ENCODE measurements around the gene B9D2.
"Not testable (repeated sequence)": the region's sequence is repeated elsewhere in the genome, so short reads cannot be mapped to it uniquely, and the experiment has no call there.

B9D2 gene

GRCh38 chr19:41363753-41364523 lies at the start of gene B9D2:
TSS of gene B9D2 (minus strand) at chr19:41364149. CDS start at chr19:41363519, 630 bp downstream.
- DNase-seq (ENCODE audit: low spot score) = peak; percentile 99

DNA sequence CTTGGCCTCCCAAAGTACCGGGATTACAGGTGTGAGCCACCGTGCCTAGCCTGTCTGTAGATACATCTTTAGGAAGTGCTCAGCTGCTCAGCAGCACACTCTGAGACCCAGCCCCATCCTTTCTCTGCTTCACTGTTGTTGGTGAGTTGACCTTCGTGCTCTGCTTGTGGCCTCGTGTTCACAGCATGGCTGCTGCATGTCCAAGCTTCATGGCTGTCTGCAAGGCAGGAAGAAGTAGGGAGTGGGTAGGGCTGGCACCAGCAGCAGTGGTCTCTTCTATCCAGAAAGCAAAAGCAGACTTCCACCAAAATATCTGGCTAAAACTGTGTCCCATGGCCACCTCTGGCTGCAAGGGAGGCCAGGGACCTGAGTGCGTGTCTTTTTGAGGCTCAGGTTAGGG lies 49.0 kb upstream of the B9D2 start:
- no peak for DNase-seq (ENCODE audit: low spot score)

DNA sequence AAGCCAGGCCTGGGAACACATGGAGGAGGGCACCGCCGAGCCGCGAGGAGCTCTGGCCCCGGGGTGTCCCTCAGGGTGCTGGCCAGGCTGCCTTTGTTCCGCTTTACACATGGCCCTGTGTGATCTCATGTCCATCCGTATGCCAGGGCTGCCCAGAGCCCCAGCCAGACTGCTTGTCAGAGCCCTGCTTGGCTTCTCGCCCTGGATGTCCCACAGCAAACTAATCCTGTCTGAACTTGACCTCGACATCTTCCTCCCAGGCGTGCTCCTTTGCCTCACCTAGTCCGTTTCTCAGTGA lies 48.0 kb upstream of the B9D2 start:
- DNase-seq (ENCODE audit: low spot score) = no peak

- DNase-seq (ENCODE audit: low spot score) = no peak
Measured at GRCh38 chr19:41411100-41411967, 47.4 kb upstream of the B9D2 start.

DNA sequence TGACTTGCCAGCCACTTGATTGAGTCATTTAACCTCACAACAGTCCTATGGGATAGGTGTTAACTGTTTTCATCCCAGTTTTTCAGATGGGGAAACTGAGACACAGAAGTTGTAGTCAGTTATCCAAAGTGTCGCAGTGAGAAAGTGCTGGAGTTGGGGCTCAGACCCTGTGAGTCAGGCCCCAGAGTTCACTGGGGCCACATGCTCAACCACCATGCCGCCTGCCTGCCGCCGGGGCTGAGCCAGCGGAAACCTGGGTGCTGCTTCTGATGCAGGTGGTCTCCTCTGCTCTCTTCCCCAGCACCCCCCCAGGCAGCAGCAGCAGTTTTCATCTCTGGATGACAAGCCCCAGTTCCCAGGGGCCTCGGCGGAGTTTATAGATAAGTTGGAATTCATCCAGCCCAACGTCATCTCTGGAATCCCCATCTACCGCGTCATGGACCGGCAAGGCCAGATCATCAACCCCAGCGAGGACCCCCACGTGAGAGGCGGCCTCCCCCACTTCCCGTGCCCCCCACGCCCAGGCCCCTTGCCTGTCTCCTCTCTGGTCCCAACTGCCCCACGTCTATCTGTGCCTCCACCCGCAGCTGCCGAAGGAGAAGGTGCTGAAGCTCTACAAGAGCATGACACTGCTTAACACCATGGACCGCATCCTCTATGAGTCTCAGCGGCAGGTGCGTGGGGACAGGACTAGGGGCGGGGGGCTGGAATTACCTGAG lies 46.5 kb upstream of the B9D2 start:
- DNase-seq (ENCODE audit: low spot score) = no peak

DNA sequence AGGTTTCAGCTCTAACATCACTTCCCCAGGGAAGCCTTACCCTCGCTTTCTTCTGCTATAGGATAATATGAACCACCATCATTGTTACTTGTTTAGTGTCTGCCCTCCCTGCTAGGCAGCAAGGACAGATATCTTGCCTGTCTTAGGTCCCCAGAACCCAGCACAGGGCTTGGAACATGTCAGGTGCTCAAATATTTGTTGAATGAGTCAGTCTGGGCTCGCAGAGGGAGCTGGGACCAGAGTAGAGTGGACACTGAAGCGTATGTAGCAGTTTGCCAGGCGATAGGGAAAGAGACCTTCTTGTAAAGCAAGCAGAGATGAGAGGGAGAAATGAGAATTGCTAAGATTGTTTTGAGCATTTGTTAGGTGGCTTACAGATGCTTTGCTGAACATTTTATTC lies 45.3 kb upstream of the B9D2 start:
- peak; percentile 87 for DNase-seq (ENCODE audit: low spot score)

DNA sequence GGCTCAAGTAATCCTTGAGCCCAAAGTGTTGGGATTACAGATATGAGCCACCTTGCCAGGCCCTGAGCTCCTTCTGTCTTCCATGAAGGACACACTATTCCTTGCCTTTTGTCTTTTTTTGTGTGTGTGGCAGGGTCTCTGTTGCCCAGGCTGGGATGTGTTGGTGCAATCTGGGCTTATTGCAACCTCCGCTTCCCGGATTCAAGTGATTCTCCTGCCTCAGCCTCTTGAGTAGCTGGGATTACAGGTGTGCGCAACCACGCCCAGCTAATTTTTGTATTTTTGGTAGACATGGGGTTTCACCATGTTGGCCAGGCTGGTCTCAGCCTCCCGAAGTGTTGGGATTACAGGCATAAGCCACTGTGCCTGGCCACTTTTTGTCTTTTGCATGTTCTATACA lies 44.9 kb upstream of the B9D2 start:
- not testable (repeated sequence) for DNase-seq (ENCODE audit: low spot score)

GRCh38 chr19:41408256-41408655 lies 44.3 kb upstream of the B9D2 start:
- DNase-seq (ENCODE audit: low spot score) = no peak

GRCh38 chr19:41407271-41407670 lies 43.3 kb upstream of the B9D2 start:
- DNase-seq (ENCODE audit: low spot score) = no peak

DNA sequence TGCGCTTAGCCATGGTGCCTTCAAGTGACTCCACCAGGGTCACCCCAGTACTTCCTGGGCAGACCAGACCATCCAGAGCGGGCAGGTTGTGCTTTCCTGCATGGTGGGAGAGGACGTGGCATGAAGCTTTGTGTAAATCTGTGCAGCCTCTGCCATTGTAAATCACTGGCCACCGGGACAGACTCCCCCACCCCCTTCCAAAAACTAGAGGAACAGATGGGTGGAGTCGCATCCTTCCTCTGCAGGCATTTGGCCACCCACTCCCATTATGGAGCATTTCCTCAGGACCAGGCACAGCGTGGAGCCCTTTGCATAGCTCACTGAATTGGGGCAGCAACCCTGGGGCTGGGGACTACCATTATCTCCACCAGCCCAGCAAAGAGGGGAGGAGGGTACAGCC lies 41.8 kb upstream of the B9D2 start:
- DNase-seq (ENCODE audit: low spot score) = no peak

- DNase-seq (ENCODE audit: low spot score) = no peak
Measured at GRCh38 chr19:41403181-41403970, 39.4 kb upstream of the B9D2 start.

GRCh38 chr19:41402010-41402409 lies 38.1 kb upstream of the B9D2 start:
- DNase-seq (ENCODE audit: low spot score) = no peak

GRCh38 chr19:41401483-41401882 lies 37.5 kb upstream of the B9D2 start:
- no peak for DNase-seq (ENCODE audit: low spot score)

- no peak for DNase-seq (ENCODE audit: low spot score)
Measured at GRCh38 chr19:41399525-41399924, 35.6 kb upstream of the B9D2 start.

- DNase-seq (ENCODE audit: low spot score) = no peak
Measured at GRCh38 chr19:41399091-41399490, 35.1 kb upstream of the B9D2 start.

DNA sequence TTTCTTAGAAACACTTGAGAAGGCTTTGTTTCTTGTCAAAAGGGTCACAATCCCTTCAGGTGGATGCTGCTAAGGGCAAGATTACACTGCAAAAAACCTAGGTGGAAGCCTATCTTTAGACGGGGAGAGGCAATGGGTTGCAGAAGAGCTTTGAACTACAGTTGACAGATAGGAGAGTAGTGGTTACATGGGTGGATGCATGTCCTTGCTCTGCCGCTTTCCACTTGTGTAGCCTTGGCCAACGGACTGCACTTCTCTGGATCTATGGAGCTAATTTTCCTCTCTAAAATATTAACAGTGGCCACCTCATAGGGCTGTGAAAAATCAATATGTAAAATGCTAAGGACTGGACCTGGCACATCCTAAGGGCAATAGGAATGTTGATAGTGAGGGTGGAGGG lies 34.6 kb upstream of the B9D2 start:
- DNase-seq (ENCODE audit: low spot score) = no peak

DNA sequence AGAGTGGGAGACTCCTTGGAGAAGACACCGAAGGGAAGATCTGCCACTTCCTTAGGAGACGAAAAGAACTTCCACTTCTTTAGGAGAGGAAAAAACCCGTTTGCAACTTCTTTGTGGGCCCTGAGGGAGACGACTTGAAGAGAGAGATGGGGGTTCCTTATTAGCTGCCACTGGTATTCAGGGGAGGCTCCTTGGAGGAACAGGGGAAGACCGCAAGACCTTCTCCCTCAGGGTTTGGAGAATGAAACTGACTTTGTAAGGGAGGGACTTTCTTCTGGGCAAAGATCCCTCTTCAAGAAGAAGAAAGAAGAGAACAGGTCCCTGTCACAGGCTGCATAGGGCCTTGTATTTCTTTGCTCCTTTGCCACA lies 34.1 kb upstream of the B9D2 start:
- DNase-seq (ENCODE audit: low spot score) = no peak

DNA sequence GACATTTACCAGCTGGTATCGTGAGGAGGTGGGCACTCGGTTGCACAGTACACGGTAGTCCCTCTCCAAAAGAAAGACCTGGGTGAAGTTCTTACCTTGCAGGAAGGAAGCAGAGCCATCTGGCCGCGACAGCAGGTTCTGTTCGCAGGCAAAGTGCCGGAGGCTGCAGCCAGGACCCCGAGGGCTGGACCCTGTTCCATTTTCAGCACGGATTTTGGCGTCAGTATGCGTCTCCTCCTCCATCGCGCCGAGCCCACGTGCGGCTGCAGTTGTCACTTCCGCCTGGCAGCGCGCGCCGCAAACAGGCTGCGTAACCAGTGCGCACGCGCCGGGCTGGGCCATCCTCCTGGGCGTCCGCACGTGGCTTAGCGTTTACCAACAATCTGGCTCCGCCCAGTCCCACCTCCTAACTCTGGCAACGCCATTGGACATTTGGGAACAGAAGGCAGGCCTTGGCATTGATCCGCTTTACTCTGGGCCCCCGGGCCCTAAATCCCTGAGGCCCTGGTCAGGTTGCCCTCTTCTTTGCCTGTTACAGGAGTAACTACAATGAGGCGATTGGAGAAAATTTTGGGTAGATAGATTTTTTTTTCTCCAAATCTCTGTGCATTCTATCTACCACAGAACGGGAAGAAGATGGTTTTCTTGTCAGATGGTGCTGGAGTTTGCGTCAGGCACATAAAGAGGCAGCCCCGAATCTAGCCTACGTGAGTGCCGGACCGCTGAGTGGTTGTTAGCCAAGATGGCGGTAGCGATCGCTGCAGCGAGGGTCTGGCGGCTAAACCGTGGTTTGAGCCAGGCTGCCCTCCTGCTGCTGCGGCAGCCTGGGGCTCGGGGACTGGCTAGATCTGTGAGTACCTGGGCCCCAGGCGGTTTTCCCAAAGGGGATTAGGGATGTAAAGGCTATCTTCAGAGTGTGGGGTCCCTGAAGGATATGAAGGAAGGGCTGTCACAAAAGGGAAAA lies 33.4 kb upstream of the B9D2 start, which contains the start of the genes BCKDHA and EXOSC5:
Gene BCKDHA, plus strand, starts transcription at position 733 of the 964 bp plus-strand sequence. Its CDS starts 10 bp downstream, at position 743.
Gene EXOSC5, minus strand, starts transcription at position 274 of the 964 bp plus-strand sequence. Its CDS starts 31 bp downstream, at position 243.
- peak; percentile 100 for DNase-seq (ENCODE audit: low spot score)

- DNase-seq (ENCODE audit: low spot score) = no peak
Measured at GRCh38 chr19:41395355-41395754, 31.4 kb upstream of the B9D2 start.

DNA sequence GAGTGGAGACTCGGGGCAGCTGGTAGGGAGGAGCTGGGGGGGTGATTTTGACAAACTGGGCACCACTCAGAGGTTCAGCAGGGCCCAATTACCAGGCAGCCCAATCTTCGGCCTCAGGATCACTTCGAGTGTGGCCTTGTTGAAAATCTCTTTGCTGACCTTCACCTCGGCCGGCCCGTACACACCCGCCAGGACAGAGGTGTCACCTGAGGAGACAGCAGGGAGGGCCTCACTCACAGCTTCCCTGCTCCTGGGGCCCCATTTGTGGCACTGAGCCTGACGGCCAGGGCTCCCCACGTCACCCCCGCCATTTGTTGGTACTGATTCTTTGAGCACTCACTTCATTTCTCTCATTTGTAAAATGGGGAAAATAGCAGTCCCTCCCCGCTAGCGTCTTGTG lies 28.8 kb upstream of the B9D2 start:
- no peak for DNase-seq (ENCODE audit: low spot score)

DNA sequence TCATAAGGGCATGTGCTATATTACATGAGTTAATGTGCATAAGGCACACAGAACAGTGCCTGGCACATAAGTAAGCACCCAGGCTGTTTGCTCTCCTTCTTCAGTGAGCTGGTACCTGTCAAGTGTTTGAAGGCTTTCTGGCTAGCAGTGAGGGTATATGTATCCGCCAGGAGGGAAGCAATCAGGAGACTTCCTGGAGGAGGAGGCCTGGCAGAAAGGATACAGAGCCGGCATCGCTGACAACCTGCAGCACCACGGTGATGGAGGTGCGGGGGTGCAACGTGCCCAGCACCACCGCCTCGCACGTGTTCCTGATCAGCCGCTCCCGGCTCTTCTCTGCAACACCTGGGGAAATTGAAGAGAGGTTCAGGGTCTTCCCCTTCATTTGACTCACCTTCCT lies 27.7 kb upstream of the B9D2 start:
- no peak for DNase-seq (ENCODE audit: low spot score)
